ENCODE results near the gene PLA2G5.

The PLA2G5 gene

GRCh38 chr1:20069874-20070273 is at the start of gene PLA2G5:
Gene PLA2G5 (plus strand): TSS chr1:20070194. CDS start chr1:20084831, 14,637 bp downstream.
- TF ChIP-seq GATA3 (IDR thresholded peaks at IDR 0.05; ENCODE audit: low read depth, low read length): no peak
- TF ChIP-seq GATA2 (IDR thresholded peaks at IDR 0.05; ENCODE audit: low read depth, low read length): no peak

- TF ChIP-seq GATA3 (IDR thresholded peaks at IDR 0.05; ENCODE audit: low read depth, low read length): no peak
- no peak for TF ChIP-seq GATA2 (IDR thresholded peaks at IDR 0.05; ENCODE audit: low read depth, low read length)
Observed at GRCh38 chr1:20028125-20028524, 41.9 kb upstream of the PLA2G5 start.

GRCh38 chr1:20028726-20029125 is 41.3 kb upstream of the PLA2G5 start:
- TF ChIP-seq GATA3 (IDR thresholded peaks at IDR 0.05; ENCODE audit: low read depth, low read length) (no peak), GATA2 (IDR thresholded peaks at IDR 0.05; ENCODE audit: low read depth, low read length) (no peak)

DNA sequence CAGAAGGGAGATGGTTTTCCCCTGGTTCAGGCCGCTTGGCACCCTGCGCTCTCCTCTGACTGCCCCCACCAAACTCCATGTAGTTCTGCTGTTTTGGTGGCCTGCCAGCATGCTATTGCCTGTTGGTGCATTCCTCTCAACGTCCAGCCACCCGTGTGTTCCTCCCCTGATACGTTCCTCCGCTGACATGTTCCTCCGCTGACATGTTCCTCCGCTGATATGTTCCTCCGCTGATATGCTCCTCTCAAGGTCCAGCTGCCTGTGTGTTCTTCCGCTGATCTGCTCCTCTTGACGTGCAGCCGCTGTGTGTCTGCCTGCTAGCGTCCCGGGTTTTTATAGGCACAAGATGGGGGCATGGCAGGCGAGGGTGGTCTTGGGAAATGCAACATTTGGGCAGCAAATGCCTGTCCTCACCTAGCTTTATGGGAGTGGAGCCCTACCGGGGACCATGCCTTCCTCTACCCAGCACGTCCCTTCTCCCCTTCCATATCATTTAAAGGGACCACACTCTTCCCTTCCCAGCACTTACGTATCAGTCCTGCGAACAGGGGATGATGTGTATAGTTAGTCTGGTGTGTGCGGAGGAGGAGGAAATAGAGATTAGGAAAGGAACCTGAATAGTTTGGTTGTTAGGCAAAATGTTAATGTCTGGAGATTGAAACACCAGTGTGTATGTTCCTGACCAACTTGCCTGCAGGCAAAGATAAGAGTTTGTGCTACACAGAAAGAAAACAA is 40.6 kb upstream of the PLA2G5 start:
- no peak for TF ChIP-seq GATA3 (IDR thresholded peaks at IDR 0.05; ENCODE audit: low read depth, low read length)
- TF ChIP-seq GATA2 (IDR thresholded peaks at IDR 0.05; ENCODE audit: low read depth, low read length): no peak

DNA sequence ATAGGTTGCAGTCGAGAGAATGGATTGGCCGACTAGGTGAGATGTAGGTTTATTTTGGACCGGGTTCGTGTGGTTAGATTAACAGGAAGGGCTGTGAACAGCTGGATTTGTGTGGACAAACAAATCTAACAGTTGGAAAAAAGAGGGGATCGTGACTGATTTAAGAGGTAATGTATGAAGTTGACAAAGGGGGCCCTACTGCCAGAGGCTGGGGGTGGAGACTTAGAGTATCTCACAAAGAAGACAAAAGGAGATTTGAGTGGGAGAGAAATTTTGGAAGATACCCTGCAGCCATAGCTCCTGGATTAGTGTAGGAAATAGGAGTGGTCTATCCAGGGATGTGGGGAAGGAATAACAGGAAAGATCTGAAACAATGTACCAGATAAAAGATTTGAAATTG is 38.8 kb upstream of the PLA2G5 start:
- TF ChIP-seq GATA3 (IDR thresholded peaks at IDR 0.05; ENCODE audit: low read depth, low read length) (no peak), GATA2 (IDR thresholded peaks at IDR 0.05; ENCODE audit: low read depth, low read length) (no peak)

DNA sequence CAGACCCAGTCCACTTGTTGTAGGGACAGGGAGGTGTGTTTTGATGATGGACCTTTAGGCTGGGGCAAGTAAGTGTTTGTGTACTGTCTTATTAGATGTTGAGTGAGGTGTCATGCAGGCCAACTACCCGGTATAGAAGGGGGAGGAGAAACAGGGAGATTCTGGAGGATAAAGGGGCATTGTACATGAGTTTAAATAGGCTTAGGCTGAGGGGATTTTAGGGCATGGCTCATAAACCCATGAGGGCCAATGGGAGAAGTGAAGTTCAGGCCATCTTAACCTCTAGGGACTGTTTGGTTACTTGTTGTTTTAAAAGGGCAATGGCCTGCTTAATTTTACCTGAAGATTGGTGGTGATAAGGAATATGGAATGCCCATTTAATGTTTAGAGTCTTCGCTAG is 38.2 kb upstream of the PLA2G5 start:
- TF ChIP-seq GATA3 (IDR thresholded peaks at IDR 0.05; ENCODE audit: low read depth, low read length) (no peak), GATA2 (IDR thresholded peaks at IDR 0.05; ENCODE audit: low read depth, low read length) (no peak)

- TF ChIP-seq GATA3 (IDR thresholded peaks at IDR 0.05; ENCODE audit: low read depth, low read length) (no peak), GATA2 (IDR thresholded peaks at IDR 0.05; ENCODE audit: low read depth, low read length) (no peak)
Observed at GRCh38 chr1:20032425-20032824, 37.6 kb upstream of the PLA2G5 start.

DNA sequence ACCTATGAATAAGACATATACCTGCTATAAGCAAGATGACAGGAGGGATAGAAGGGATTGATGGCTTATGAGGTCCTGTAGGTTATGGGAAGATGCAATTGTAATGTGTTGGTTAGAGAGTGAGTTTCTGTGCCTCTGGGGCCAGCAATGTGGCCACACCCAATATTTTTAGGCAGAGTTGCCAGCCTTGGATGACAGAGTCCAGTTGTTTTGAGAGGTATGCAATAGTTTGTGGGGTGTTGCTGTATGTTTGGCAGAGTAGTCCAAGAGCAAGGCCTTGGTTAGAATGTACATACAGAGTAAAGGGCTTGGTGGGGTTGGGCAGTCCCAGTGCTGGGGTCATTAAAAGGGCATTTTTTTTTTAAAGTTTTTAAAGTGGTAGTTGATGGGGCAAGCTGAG is 36.6 kb upstream of the PLA2G5 start:
- no peak for TF ChIP-seq GATA2 (IDR thresholded peaks at IDR 0.05; ENCODE audit: low read depth, low read length)
- TF ChIP-seq GATA3 (IDR thresholded peaks at IDR 0.05; ENCODE audit: low read depth, low read length): no peak

DNA sequence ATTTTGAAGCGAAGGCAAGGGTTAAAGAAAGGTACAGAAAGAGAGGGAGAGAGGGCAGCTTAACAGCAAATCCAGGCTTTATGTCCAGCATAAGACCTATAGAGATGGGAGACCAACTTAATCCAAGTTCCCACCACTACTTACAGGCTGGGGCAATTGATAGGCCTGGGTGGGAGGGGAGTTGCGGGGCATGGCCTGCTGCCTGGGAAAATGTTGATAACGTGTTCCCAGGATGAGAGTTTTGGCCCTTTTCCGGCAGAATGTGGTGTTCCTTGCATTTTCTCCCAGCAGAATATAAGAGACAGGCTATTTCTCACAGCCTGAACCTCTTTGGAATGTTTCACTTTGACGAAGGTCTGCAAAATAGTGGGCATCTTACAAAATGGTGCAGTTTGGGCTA is 34.9 kb upstream of the PLA2G5 start:
- TF ChIP-seq GATA2 (IDR thresholded peaks at IDR 0.05; ENCODE audit: low read depth, low read length) (no peak), GATA3 (IDR thresholded peaks at IDR 0.05; ENCODE audit: low read depth, low read length) (no peak)

- TF ChIP-seq GATA3 (IDR thresholded peaks at IDR 0.05; ENCODE audit: low read depth, low read length) (no peak), GATA2 (IDR thresholded peaks at IDR 0.05; ENCODE audit: low read depth, low read length) (no peak)
Observed at GRCh38 chr1:20037877-20038276, 32.1 kb upstream of the PLA2G5 start.

- TF ChIP-seq GATA3 (IDR thresholded peaks at IDR 0.05; ENCODE audit: low read depth, low read length): no peak
- no peak for TF ChIP-seq GATA2 (IDR thresholded peaks at IDR 0.05; ENCODE audit: low read depth, low read length)
Observed at GRCh38 chr1:20047096-20047495, 22.9 kb upstream of the PLA2G5 start.

GRCh38 chr1:20048563-20048962 is 21.4 kb upstream of the PLA2G5 start:
- TF ChIP-seq GATA3 (IDR thresholded peaks at IDR 0.05; ENCODE audit: low read depth, low read length) (no peak), GATA2 (IDR thresholded peaks at IDR 0.05; ENCODE audit: low read depth, low read length) (no peak)

- TF ChIP-seq GATA3 (IDR thresholded peaks at IDR 0.05; ENCODE audit: low read depth, low read length): no peak
- TF ChIP-seq GATA2 (IDR thresholded peaks at IDR 0.05; ENCODE audit: low read depth, low read length): no peak
Observed at GRCh38 chr1:20051218-20051829, 18.7 kb upstream of the PLA2G5 start.

GRCh38 chr1:20052386-20052785 is 17.6 kb upstream of the PLA2G5 start:
- TF ChIP-seq GATA2 (IDR thresholded peaks at IDR 0.05; ENCODE audit: low read depth, low read length) (no peak), GATA3 (IDR thresholded peaks at IDR 0.05; ENCODE audit: low read depth, low read length) (no peak)

DNA sequence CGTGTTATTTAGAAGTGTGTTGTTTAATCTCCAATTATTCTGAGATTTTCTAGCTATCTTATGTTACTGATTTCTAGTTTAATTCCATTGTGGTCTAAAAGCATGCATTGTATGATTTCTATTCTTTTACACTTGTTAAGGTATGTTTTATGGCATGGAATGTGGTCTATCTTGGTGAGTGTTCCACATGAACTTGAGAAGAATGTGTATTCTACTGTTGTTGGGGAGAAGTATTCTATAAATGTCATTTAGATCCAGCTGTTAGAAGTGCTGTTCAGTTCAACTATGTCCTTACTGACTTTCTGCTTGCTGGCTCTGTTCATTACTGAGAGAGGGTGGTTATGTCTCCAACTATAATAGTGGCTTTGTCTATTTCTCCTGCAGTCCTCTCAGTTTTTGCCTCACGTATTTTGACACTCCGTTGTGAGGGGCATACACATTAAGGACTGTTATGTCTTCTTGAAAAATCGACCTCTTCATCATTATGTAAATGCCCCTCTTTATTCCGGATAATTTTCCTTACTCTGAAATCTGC is 12.0 kb upstream of the PLA2G5 start:
- no peak for TF ChIP-seq GATA2 (IDR thresholded peaks at IDR 0.05; ENCODE audit: low read depth, low read length)
- TF ChIP-seq GATA3 (IDR thresholded peaks at IDR 0.05; ENCODE audit: low read depth, low read length): no peak
